Amniotic stem cell (primary cell): ENCODE results near the gene HS3ST5.
"Not testable (repeated sequence)": the region's sequence is repeated elsewhere in the genome, so short reads cannot be mapped to it uniquely, and the experiment has no call there.

Source experiments
- DNase-seq: peaks from one replicate; lab custom pipeline; 2025; lab: John Stamatoyannopoulos, UW

HS3ST5 gene

DNA sequence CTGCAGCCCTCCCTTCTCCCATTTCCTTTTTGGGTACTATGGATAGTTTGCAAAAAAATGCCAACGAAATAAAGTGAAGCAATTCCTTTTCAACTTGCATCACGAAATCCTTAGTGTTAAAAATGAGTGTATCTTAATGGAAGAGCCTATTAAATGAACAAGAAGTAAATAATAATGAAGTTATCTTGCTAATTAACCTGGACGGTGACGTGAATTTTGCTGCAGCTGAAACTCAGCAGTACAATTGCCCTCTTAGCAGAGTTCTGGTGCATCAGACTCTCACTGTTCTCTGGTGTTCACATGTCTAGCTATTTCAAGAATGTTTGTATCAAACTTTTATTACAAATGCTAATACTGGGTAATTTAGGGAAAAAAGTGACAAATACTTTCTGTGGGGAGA is 252.2 kb downstream of the HS3ST5 start:
- DNase-seq: no peak

- no peak for DNase-seq
These were observed 255.3 kb downstream of the HS3ST5 start for GRCh38 chr6:114087496-114087895.

GRCh38 chr6:114085211-114085610 is 257.6 kb downstream of the HS3ST5 start:
- DNase-seq: peak; percentile 12

DNA sequence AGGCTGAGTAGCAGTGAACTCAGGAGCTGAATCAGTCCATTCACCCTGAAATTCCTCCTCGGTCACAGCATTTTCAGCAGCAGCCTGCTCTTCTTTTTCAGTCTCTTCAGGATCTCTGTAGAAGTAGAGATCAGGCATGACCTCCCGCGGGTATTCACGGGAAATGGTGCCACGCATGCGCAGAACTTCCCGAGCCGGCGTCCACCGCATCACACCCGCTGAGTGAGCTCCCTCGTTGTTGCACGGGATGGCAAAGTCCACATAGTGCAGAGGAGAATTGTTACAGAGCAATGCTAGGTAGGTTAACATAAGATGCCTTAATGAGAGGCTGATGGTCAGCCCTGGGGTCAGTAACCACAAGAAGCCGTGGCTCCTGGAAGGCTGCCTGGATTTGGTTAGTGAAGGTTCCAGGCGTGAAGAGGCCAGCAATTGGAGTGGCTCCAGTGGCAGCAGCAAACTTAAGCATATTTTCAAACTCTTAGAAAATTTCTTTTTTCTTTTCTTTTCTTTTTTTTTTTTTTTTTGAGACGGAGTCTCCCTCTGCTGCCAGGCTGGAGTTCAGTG is 258.4 kb downstream of the HS3ST5 start:
- DNase-seq: no peak

- no peak for DNase-seq
These were observed 259.6 kb downstream of the HS3ST5 start for GRCh38 chr6:114083251-114083650.

DNA sequence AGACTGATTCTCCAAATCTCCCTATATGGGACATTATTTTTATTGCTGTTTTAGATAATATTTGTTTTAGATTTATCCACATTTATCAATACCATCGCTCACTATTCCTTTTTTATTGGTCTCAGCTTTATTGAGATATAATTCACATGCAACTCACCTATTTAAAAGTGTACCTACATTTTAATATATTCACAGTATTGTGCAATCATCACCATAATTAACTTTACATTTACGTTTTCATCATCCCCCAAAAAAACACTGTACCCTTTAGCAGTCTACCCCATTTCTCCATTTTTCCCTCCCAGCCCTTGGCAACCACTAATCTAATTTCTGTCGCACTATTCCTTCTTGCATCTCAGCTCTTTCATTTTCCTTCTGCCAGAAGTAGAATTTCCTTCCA is 261.1 kb downstream of the HS3ST5 start:
- DNase-seq: no peak

DNA sequence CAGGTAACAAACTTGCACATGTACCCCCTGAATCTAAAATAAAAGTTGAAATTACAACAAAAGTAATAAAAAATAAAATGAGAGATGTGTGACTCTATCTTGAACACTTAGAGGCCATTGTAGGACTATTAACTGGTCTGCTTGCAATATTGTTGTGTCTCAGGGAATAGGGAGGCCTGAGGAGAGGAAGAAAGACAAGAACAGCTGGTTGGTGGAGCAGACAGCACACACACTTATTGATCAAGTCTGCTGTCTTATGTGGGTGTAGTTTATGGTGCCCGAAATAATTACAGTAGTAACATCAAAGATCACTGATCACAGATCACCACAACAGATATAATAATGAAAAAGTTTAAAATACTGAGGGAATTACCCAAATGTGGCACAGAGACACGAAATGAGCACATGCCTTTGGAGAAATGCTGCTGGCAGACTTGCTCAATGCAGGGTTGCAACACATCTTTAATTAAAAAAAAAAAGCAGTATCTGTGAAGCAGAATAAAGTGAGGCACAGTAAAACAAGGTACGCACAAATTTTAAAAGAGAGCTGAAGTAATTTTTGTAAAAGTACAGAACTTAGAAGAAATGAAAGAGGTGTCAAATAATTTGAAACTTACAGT is 261.8 kb downstream of the HS3ST5 start:
- DNase-seq: no peak

DNA sequence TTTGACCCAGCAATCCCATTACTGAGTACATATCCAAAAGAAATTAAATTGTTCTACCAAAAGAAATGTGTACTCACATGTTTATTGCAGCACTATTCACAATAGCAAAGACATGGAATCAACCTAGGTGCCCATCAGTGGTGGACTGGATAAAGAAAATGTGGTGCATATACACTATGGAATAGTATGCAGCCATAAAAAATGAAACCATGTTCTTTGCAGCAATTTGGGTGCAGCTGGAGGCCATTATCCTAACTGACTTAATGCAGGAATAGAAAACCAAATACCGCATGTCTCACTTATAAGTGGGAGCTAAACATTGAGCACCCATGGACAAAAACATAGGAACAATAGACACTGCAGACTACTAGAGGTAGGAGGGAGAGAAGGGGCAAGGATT is 262.4 kb downstream of the HS3ST5 start:
- not testable (repeated sequence) for DNase-seq

DNA sequence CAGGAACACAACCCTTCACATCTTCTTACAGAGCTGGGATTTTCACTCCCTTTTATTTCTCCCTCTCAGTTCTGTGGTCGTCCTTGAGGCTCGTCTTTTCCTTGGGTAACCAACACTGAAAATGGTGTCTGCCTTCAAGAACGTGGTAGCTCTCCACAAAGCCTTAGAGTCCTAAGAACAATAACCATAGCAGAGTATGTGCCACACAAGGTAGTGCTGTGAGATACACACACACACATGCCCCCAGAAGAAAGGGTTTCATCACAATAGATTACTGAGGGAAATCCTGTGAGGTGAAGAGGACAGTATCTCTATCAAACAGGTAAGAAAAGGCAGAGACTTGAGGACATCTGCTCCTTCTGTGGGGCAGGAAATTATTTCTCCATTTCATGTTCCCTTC is 267.0 kb downstream of the HS3ST5 start:
- no peak for DNase-seq

GRCh38 chr6:114075300-114075699 is 267.5 kb downstream of the HS3ST5 start:
- no peak for DNase-seq

DNA sequence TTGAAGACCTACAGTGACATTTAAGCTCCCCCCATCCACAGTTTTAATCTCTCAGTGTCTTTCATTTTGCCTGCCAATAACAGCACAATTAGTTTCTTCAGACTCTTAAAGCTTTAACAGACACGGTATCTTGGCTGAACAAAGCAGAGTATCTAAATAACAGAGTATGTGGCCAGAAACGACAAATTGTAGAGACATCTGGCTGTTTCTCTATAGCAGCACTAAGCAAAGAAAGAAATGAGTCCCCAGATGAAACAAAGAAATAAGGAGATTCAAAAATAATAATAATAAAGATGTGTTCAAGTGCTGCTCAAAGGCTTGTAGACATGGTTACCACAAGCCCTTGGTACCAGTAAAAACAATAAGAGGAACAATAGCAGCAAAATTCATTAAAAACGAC is 274.1 kb downstream of the HS3ST5 start:
- DNase-seq: no peak

DNA sequence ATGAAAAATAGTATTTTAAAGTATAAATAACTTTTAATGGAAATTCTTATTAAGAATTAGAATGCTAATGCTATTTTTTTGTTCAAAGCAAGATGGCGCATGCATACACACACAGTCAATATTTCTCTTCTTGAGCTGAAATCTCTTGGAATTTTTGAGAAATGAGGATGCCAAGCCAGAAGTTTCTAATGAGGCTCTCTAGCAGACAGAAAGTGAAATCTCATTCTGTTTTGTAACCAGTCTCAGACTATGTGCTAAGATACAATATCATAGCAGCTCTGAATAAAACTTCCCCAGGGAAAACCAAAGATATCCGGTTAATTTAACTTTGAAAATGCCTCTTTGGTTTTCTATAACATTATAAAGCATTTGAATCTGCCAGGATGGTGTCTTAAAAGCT is 274.7 kb downstream of the HS3ST5 start:
- DNase-seq: no peak

DNA sequence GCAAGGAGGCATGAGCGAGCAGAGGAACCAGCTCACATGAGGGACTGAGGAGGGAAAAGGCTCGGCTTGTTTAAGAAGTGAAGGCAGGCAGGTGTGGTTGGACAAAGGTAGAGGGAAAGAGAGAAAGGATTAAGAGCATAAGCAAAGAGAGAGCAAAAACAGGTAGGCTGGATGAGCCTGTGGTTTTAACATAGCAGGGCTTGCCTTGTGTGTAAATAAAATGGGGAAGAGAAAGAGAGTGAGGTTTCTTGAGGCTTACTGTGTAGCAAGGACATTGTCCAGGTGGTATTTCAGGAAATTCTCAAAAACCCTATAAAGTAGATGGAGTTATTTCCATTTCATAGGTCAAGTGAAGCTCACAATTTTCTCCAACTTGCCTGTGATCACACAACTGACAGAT is 278.0 kb downstream of the HS3ST5 start:
- DNase-seq: no peak

DNA sequence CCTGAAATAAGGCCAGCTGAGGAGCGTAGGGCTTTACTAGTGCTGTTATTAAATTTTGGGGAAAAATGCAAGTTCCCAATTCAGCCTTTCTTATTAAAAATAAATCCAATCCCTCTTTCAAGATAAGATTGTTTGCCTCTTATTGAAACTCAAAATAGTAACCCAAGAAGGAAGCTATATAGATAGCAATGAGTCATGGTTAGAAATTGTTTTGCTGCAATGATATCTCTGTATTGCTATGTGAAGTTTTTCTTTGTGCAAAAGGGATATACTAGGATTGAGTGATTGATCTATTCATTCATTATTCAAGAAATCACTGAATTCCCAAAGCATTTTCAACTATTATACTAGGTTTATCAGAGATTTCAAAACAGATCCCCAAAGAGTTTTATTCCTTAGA is 278.9 kb downstream of the HS3ST5 start:
- no peak for DNase-seq

- DNase-seq: no peak
These were observed 280.6 kb downstream of the HS3ST5 start for GRCh38 chr6:114062199-114062598.

DNA sequence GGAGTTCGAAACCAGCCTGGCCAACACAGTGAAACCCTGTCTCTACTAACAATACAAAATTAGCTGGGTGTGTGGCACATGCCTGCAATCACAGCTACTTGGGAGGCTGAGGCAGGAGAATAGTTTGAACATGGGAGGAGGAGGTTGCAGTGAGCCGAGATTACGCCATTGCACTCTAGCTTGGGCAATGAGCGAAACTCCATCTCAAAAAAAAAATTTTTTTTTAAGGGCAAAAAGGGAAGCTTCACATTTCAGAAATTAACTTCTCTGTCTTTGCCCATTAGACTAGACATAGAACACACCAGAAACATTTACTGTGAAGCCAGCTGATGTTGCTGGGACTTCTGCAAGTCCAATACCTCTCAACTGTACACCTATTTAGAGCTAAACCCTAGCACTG is 281.1 kb downstream of the HS3ST5 start:
- DNase-seq: no peak

DNA sequence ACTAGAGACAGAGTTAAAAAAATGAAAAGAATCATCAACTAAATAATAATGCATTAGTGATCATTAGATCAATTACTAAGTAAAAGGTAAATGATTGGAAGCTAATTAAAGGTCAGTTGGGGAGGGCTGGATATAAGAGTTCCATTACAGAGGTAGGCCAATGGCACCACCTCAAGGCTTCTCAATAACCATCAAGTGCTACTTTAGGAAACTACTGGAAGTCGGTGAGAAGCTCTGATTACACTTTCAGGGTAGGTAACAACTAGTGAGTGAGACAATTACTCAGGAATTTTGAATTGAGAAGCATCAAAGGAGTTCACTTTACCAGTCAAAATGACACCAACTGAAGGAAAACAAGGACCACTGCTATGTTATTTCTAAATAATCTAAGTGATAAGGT is 281.7 kb downstream of the HS3ST5 start:
- no peak for DNase-seq

DNA sequence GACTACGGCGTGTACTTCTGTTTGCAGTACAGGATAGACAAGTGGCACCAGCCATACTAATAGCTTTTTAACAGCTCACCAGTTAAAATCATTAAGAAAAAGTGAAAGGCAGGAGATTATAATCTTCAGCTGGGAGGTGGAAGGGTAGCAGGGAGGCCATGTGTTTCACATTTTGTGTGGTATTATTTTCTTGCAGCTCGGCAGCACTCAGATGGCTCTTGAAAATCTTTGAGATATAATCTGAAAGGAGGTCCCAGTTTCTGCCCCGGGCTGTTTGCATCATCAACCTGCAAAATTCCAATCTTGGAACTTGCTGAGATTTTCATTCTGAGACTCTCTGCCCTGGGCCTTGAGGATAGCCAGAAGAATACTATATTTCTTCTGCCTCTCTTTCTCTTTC is 284.4 kb downstream of the HS3ST5 start:
- no peak for DNase-seq

- DNase-seq: no peak
These were observed 287.1 kb downstream of the HS3ST5 start for GRCh38 chr6:114055763-114056162.

DNA sequence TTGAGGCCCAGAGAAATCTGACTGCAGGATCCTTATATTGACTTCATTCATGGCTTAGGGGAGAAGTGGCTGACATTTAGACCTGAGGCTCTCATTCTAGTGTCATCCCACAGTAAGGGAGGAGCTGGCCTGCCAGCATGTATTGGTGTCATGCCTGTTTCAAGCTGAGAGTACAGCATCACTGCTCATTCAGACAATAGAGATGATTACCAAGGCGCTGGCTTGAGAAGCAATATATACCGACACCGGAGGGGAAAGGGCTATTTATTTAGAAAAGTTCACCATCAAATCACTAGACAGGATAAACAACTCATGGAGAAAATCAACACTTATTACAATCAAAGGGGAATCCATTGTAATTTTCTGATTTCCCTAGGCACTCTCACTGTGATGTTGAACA is 287.5 kb downstream of the HS3ST5 start:
- no peak for DNase-seq

DNA sequence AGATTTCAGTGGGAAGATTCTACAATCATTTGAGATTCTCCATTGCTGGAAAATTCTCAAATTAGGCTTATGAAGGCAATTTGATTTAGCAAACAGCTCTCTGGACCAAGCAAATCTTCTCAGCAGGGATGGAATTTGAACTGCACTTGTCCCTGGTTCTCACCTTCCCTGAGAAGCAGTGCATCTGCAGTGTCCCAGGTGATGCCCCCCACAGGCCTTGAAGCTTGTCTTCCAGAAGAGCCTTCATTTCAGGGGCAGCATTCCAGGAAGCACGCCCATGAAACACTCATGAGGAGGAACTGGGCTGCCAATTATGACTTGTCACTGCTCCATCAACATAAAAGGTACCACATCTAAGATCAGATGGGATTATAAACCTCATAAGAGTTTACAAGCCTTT is 289.0 kb downstream of the HS3ST5 start:
- DNase-seq: no peak

GRCh38 chr6:114052141-114052540 is 290.7 kb downstream of the HS3ST5 start:
- DNase-seq: no peak

DNA sequence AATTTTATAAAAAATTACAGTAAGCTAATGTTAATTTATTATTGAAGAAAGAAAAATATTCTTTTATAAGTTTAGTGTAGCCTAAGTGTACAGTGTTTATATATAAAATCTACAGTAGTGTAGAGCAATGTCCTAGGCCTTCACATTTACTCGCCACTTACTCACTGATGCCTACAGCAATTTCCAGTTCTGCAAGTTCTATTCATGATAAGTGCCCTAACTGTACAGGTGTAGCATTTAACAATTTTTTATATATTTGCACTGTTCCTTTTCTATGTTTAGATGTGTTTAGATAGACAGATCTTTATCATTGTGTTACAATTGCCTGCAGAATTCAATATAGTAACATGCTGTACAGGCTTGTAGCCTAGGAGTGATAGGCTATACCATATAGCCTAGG is 291.8 kb downstream of the HS3ST5 start:
- no peak for DNase-seq

GRCh38 chr6:114049367-114049966 is 293.4 kb downstream of the HS3ST5 start:
- DNase-seq: no peak
